Mesenteric fat pad (tissue), 1 donor: Measurements from ENCODE around the gene PDE6G. TPM values are rescaled to one million over a fixed set of nuclear protein-coding genes. Genes with fewer than 3 reads are reported as not detected.

Source experiments
- DNase-seq: peaks from one replicate; pipeline ENCODE4 v3.0.0-alpha.2; 2020; ENCODE audit warnings: low spot score
- long read RNA-seq: library from polyadenylated mRNA; unstranded; transcript quantifications from one replicate; pipeline ENCODE4 v2.0.0, GENCODE V29; 2020
- total RNA-seq: library from RNA; stranded (reverse); fragmentation: NEBNext Ultra II Directional; extraction: Animal tissue kit (Norgen Biotek cat#: 25700); gene quantifications from one replicate; pipeline ENCODE4 v1.2.1, GENCODE V29; 2021
- donor health status: DM: yes; HTN: yes; CAD: no.

PDE6G gene
- total RNA-seq = 1.3 TPM
- long read RNA-seq, partial matches to known transcripts = 0 of 1 reads
- long read RNA-seq, other reads (novel, unspliced or antisense) = 1 of 1 reads

- no peak for DNase-seq
Measured at GRCh38 chr17:81656118-81656743, at the start of gene PDE6G. Gene PDE6G (minus strand): TSS chr17:81656542. CDS start chr17:81653305, 3,237 bp downstream.

- DNase-seq = no peak
Measured at GRCh38 chr17:81705518-81706231, 49.3 kb upstream of the PDE6G start.

GRCh38 chr17:81703747-81704654 is 47.7 kb upstream of the PDE6G start:
- DNase-seq = no peak

- DNase-seq = peak; percentile 98
Measured at GRCh38 chr17:81702934-81703746, 46.8 kb upstream of the PDE6G start, which contains the start of gene MRPL12. Gene MRPL12 (plus strand): TSS chr17:81703367. CDS start chr17:81703502, 135 bp downstream.

GRCh38 chr17:81701288-81702071 is 45.1 kb upstream of the PDE6G start:
- no peak for DNase-seq

GRCh38 chr17:81700353-81701287 is 44.3 kb upstream of the PDE6G start:
- no peak for DNase-seq

GRCh38 chr17:81697261-81698044 is 41.1 kb upstream of the PDE6G start:
- DNase-seq = no peak

GRCh38 chr17:81696218-81696941 is 40.0 kb upstream of the PDE6G start:
- no peak for DNase-seq

- DNase-seq = no peak
Measured at GRCh38 chr17:81695801-81696200, 39.5 kb upstream of the PDE6G start.

- no peak for DNase-seq
Measured at GRCh38 chr17:81695211-81695610, 38.9 kb upstream of the PDE6G start.

GRCh38 chr17:81694810-81695209 is 38.5 kb upstream of the PDE6G start:
- no peak for DNase-seq

GRCh38 chr17:81693509-81694210 is 37.3 kb upstream of the PDE6G start:
- DNase-seq = no peak

GRCh38 chr17:81691608-81692007 is 35.3 kb upstream of the PDE6G start:
- no peak for DNase-seq

- no peak for DNase-seq
Measured at GRCh38 chr17:81691196-81691595, 34.9 kb upstream of the PDE6G start.

- no peak for DNase-seq
Measured at GRCh38 chr17:81690549-81690948, 34.2 kb upstream of the PDE6G start.

- no peak for DNase-seq
Measured at GRCh38 chr17:81690066-81690465, 33.7 kb upstream of the PDE6G start.

- DNase-seq = no peak
Measured at GRCh38 chr17:81688616-81689015, 32.3 kb upstream of the PDE6G start.
